Measurements from ENCODE around the gene HDAC4.

Gene HDAC4

GRCh38 chr2:239098288-239098970, 302.4 kb downstream of the HDAC4 start:
- no peak for DNase-seq

- no peak for DNase-seq
Observed at GRCh38 chr2:239097428-239097696, 303.5 kb downstream of the HDAC4 start.

GRCh38 chr2:239096676-239097427, 304.0 kb downstream of the HDAC4 start:
- DNase-seq = no peak

- no peak for DNase-seq
Observed at GRCh38 chr2:239095460-239096081, 305.2 kb downstream of the HDAC4 start.

- DNase-seq = no peak
Observed at GRCh38 chr2:239094867-239095266, 306.0 kb downstream of the HDAC4 start.

GRCh38 chr2:239093952-239094351, 306.9 kb downstream of the HDAC4 start:
- no peak for DNase-seq

- no peak for DNase-seq
Observed at GRCh38 chr2:239093542-239093941, 307.3 kb downstream of the HDAC4 start.

GRCh38 chr2:239092571-239093294, 308.1 kb downstream of the HDAC4 start:
- no peak for DNase-seq

GRCh38 chr2:239089884-239090283, 310.9 kb downstream of the HDAC4 start:
- DNase-seq = no peak

GRCh38 chr2:239087046-239087710, 313.6 kb downstream of the HDAC4 start:
- no peak for DNase-seq

GRCh38 chr2:239086325-239087020, 314.3 kb downstream of the HDAC4 start:
- no peak for DNase-seq

- DNase-seq = no peak
Observed at GRCh38 chr2:239085201-239085992, 315.4 kb downstream of the HDAC4 start.

GRCh38 chr2:239084007-239084406, 316.8 kb downstream of the HDAC4 start:
- no peak for DNase-seq

- DNase-seq = no peak
Observed at GRCh38 chr2:239082425-239082824, 318.4 kb downstream of the HDAC4 start.

- DNase-seq = no peak
Observed at GRCh38 chr2:239081622-239082021, 319.2 kb downstream of the HDAC4 start.

GRCh38 chr2:239081046-239081445, 319.8 kb downstream of the HDAC4 start:
- no peak for DNase-seq

- DNase-seq = no peak
Observed at GRCh38 chr2:239079671-239080294, 321.0 kb downstream of the HDAC4 start.

GRCh38 chr2:239078128-239078924, 322.5 kb downstream of the HDAC4 start:
- no peak for DNase-seq

- DNase-seq = no peak
Observed at GRCh38 chr2:239077260-239077659, 323.6 kb downstream of the HDAC4 start.

Data from suppressor macrophage treated with lipopolysaccharide for 1 hour (primary cell).